OCI-LY7 (cell line): ENCODE measurements around the gene ELAC2. TPM values are rescaled to one million over a fixed set of nuclear protein-coding genes. Genes with fewer than 3 reads are reported as not detected.

Experiments used
- BruUV-seq: library from RNA; stranded (reverse); fragments of 400-500 nt; replicated peaks from 2 replicates; lab custom pipeline; 2021; lab: Mats Ljungman, UMichigan
- CTCF ChIA-PET: fragments of 300-600 bp; sonication (Branson Sonifier 250); formaldehyde crosslinking; loops from one replicate; lab custom pipeline; 2022; ENCODE audit warnings: antibody characterized with exemption; ENCODE audit not compliant: unreplicated experiment; lab: Charles Lee
- POLR2A ChIA-PET: fragments of 300-600 bp; sonication (Branson Sonifier 250); formaldehyde crosslinking; loops from one replicate; lab custom pipeline; 2022; ENCODE audit warnings: antibody characterized with exemption; lab: Charles Lee
- DNase-seq: peaks from one replicate; pipeline ENCODE4 v3.0.0-alpha.2; 2015; ENCODE audit warnings: low spot score
- H2AFZ ChIP-seq: fragments of 200-600 bp; sonication (generic), shearing (Covaris generic); 2 replicates; pipeline ENCODE4 v1.6.1; 2014; ENCODE audit warnings: mild to moderate bottlenecking, antibody characterized with exemption, low read length, moderate library complexity
- H3K27ac ChIP-seq: fragments of 200-600 bp; sonication (generic); 2 replicates; pipeline ENCODE4 v1.5.1; 2014; ENCODE audit warnings: mixed run types, low read depth, mild to moderate bottlenecking, moderate library complexity, low read length, inconsistent platforms; ENCODE audit not compliant: poor library complexity, severe bottlenecking
- H3K36me3 ChIP-seq: fragments of 200-600 bp; sonication (generic); 2 replicates; pipeline ENCODE4 v1.6.1; 2014; ENCODE audit warnings: mild to moderate bottlenecking, antibody characterized with exemption, low read length, moderate library complexity, mixed read lengths; ENCODE audit not compliant: insufficient read depth
- H3K4me1 ChIP-seq: fragments of 200-600 bp; sonication (generic); 2 replicates; pipeline ENCODE4 v1.5.1; 2014; ENCODE audit warnings: mild to moderate bottlenecking, low read length; ENCODE audit not compliant: insufficient read depth, poor library complexity, severe bottlenecking
- H3K4me2 ChIP-seq: fragments of 200-600 bp; sonication (generic); 2 replicates; pipeline ENCODE4 v1.6.1; 2014; ENCODE audit warnings: mild to moderate bottlenecking, low read length
- H3K4me3 ChIP-seq: fragments of 200-600 bp; sonication (generic); 2 replicates; pipeline ENCODE4 v1.5.1; 2014; ENCODE audit warnings: mild to moderate bottlenecking, low read depth, low read length; ENCODE audit not compliant: poor library complexity, severe bottlenecking
- H3K79me2 ChIP-seq: fragments of 200-600 bp; sonication (generic); 2 replicates; pipeline ENCODE4 v1.6.1; 2016; ENCODE audit warnings: low read depth, mild to moderate bottlenecking, low read length, moderate library complexity, mixed read lengths; ENCODE audit not compliant: insufficient read depth
- H3K9me2 ChIP-seq: fragments of 200-600 bp; sonication (generic); 2 replicates; pipeline ENCODE4 v1.6.1; 2016; ENCODE audit warnings: mild to moderate bottlenecking, low read length, mixed read lengths; ENCODE audit not compliant: insufficient read depth
- H3K9me3 ChIP-seq: fragments of 200-600 bp; sonication (generic); 2 replicates; pipeline ENCODE4 v1.6.1; 2014; ENCODE audit warnings: mild to moderate bottlenecking, mixed run types, low read length, mixed read lengths
- H4K20me1 ChIP-seq: fragments of 200-600 bp; sonication (generic); 2 replicates; pipeline ENCODE4 v1.6.1; 2014; ENCODE audit warnings: mild to moderate bottlenecking, antibody characterized with exemption, low read length, moderate library complexity, mixed read lengths; ENCODE audit not compliant: insufficient read depth
- CTCF ChIP-seq: fragments of 200-600 bp; sonication (generic); conservative IDR thresholded peaks from 2 replicates; pipeline ENCODE4 v1.5.1; 2014; ENCODE audit warnings: mild to moderate bottlenecking, antibody characterized with exemption, low read length, moderate library complexity, mixed read lengths
- EZH2phosphoT487 ChIP-seq: fragments of 200-600 bp; sonication (generic); IDR thresholded peaks from 2 replicates; pipeline ENCODE4 v1.6.1; 2018; ENCODE audit warnings: low read depth, borderline replicate concordance, mild to moderate bottlenecking, mixed run types, antibody characterized with exemption, low read length, moderate library complexity, mixed read lengths
- intact Hi-C: fragments of 100-400 bp; cut with micrococcal nuclease; formaldehyde crosslinking; loops from one replicate; pipeline ENCODE4 v1.10.0; 2022; ENCODE audit not compliant: unreplicated experiment
- total RNA-seq, 2 experiments: library from RNA; depleted of rRNA in 1 of 2; stranded (reverse); fragments of >200 nt in 1 of 2; shearing (Covaris generic) in 1 of 2; gene quantifications; 2 replicates each; pipeline ENCODE4 v1.2.3, GENCODE V29; 2014 to 2022

ELAC2 gene
- total RNA-seq, 2 experiments from 2014 or later: 90.7 to 127 TPM

GRCh38 chr17:12985431-12986293 is 32.2 kb downstream of the ELAC2 start:
- Histone ChIP-seq H3K36me3 (peaks cover 21% of the 10 kb centered on the region), H3K27ac (no peak overlapping the region), H3K4me1 (peaks cover 8% of the 10 kb centered on the region), H3K9me2 (no peaks in the 10 kb centered on the region), H3K4me2 (no peak overlapping the region), H3K79me2 (no peaks in the 10 kb centered on the region), H3K4me3 (no peak overlapping the region), H4K20me1 (no peaks in the 10 kb centered on the region), H3K9me3 (no peaks in the 10 kb centered on the region), H2AFZ (no peak overlapping the region)
- DNase-seq: no peak
- intact Hi-C loops: no loop called here
- CTCF ChIA-PET: no interaction called here
- POLR2A ChIA-PET: interaction anchor here (0.6 to 1.0 kb wide), 2 partner anchors 32 to 411 kb away, joined by 3 to 4 read pairs; partner anchors contain the start of gene ELAC2
- TF ChIP-seq EZH2phosphoT487: no peak
- TF ChIP-seq CTCF: no peak
- BruUV-seq: no TSS peak

- intact Hi-C loops: no loop called here
- no peaks in the 10 kb centered on the region for H3K9me2 ChIP-seq
- no peak overlapping the region for H2AFZ ChIP-seq
- H3K4me2 ChIP-seq: no peak overlapping the region
- no peak for TF ChIP-seq EZH2phosphoT487
- TF ChIP-seq CTCF: no peak
- no peaks in the 10 kb centered on the region for H3K79me2 ChIP-seq
- H3K36me3 ChIP-seq: peaks cover 7% of the 10 kb centered on the region; the same call in 1 of the 2 replicates
- no peak overlapping the region for H3K27ac ChIP-seq
- ChIA-PET POLR2A (interaction anchor here (1.0 kb wide), 1 partner anchor 34 kb away, joined by 3 read pairs; the partner anchor contains the start of gene ELAC2), CTCF (no interaction called here)
- peaks cover 8% of the 10 kb centered on the region for H3K4me1 ChIP-seq
- H3K9me3 ChIP-seq: no peaks in the 10 kb centered on the region
- H4K20me1 ChIP-seq: no peaks in the 10 kb centered on the region
- H3K4me3 ChIP-seq: no peak overlapping the region
- no TSS peak for BruUV-seq
- no peak for DNase-seq
Observed at GRCh38 chr17:12983991-12984884, 33.6 kb downstream of the ELAC2 start.
